ENCODE measurements around the gene DIP2C.

The DIP2C gene

DNA sequence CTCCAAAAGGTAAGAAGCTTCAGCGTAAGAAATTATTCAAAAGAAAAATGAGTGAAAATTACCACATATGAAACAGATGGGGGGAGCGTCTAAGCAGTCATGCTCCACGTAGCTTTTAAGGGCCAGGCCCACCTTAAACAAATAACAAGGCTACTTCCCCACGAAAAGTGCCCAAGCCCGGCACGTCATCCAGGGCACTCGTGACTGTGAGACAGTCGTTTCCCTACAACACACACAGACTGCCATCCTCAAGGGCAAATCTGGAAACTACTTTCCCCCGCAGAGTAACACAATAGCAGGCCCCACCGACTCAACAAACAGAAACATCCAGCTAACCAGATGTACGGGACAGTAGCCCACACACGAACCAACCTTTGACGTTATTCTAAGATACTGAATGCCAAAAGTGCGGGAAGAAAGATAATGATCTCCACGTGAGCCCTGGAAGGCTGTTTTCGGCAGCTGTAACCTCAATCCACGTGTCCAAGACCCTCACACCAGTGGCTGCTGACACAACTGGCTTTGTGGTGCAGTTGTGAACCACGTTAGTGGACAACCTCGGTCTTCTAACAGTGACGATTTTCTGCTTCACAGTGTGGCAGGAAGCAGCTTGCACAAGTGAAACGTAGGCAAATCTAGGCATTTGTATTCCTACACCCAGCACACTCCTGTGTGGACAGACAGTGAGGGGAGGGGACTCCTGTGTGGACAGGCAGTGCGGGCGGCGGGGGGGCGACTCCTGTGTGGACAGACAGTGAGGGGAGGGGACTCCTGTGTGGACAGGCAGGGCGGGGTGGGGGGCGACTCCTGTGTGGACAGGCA is 302.5 kb downstream of the DIP2C start:
- DNase-seq: no peak

- no peak for DNase-seq
Observed at GRCh38 chr10:385571-386300, 303.7 kb downstream of the DIP2C start.

DNA sequence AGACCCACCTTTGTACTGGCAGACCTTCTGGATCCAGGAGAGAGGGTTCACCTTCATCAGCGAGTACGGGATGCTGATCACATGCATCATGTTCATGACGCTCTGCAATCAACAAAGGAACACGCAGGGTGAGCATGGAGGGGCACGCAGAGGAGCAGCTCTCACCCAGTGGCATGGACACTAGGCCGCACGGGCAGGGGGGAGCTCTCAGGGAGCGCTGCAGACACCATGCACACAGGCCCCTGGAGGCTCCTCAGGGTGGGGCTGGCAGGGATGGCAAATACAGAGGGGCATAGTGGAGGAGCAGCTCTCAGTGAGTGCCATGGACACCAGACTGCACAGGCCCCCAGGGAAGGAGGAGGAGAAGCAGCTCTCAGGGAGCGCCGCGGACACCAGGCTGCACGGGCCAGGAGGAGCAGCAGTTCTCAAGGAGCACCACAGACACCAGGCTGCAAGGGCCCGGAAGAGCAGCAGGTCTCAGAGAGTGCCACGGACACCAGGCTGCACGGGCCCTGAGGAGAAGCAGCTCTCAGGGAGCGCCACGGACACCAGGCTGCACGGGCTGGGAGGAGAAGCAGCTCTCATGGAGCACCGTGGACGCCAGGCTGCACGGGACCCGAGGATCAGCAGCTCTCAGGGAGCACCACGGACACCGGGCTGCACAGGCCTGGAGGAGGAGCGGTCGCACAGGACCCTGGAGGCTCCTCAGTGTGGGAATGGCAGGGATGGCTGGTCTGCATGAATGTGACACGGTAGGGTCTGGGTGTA is 304.7 kb downstream of the DIP2C start:
- no peak for DNase-seq

- DNase-seq: no peak
Observed at GRCh38 chr10:383519-383918, 305.9 kb downstream of the DIP2C start.

GRCh38 chr10:381805-382204 is 307.7 kb downstream of the DIP2C start:
- no peak for DNase-seq

DNA sequence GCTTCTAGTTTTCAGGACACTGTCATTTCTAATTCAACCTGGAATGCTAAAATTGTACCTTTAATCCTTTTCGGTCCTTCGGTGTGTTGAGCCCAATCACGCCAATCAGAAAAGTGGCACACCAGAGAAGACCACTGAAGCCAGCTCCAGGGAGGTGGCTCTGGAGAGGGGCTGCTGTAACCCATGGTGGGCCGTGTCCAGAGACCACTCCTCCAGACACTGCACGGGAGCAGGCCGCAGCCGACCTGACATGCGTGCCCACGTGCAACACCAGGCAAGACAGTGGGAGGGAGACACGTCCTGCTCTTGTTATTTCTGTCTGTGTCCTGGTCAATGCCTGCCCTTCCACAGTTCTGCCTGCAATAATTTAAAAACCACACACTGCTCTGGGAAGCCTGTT is 308.1 kb downstream of the DIP2C start:
- no peak for DNase-seq

DNA sequence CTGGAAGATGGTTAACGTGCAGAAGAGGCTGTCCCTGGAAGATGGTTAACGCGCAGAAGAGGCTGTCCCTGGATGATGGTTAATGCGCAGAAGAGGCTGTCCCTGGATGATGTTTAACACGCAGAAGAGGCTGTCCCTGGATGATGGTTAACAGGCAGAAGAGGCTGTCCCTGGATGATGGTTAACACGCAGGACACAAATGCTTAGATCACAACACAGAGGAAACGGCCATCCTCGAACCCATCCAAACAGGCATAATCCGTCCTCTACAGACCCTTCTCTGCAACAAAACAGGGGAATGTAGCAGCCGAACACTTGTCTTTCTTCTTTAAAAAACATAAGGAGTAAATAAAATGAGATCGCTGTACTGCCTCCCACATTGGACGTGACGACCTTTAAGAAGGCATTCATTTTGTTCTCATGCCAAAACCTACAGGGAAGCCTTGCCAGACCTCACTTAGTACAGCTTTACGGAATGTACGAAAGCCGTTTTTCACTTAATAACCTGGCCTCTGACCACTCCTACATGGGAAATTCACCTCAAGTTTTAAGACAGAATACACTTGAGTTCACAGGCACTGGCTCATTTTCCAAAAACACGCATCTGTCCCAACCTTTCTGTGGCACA is 309.0 kb downstream of the DIP2C start:
- DNase-seq: no peak

- DNase-seq: no peak
Observed at GRCh38 chr10:378930-379704, 310.4 kb downstream of the DIP2C start.

- no peak for DNase-seq
Observed at GRCh38 chr10:378230-378929, 311.1 kb downstream of the DIP2C start.

- DNase-seq: no peak
Observed at GRCh38 chr10:377228-377627, 312.2 kb downstream of the DIP2C start.

DNA sequence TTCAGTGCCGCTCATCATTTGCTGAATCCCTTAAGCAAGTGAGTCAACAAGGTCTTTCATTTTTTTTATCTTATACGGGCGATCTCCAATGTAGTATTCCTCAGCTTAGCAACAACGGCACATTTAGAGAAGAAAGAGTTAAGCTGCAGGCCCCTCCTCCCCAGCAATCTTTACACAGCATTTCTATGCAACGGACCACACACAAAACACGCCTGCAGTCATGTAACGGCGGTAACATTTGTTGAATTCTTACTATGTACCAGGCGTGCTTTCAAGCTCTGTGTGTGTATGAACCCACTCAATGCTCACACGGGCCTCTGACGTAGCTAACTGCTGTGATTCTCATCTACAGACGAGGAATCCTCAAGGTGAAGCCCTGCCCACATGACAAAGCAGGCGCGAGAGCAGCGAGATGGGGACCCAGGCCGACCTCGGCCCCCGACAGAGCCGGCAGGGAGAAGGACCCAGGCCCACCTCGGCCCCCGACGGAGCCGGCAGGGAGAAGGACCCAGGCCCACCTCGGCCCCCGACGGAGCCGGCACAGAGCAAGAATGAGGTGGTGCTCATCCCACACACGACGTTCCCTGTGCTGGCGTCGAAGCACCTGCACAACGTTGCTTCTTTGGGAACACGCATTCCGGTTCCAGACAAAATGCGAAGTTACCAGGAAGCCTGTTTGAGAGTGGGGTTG is 313.5 kb downstream of the DIP2C start:
- no peak for DNase-seq

DNA sequence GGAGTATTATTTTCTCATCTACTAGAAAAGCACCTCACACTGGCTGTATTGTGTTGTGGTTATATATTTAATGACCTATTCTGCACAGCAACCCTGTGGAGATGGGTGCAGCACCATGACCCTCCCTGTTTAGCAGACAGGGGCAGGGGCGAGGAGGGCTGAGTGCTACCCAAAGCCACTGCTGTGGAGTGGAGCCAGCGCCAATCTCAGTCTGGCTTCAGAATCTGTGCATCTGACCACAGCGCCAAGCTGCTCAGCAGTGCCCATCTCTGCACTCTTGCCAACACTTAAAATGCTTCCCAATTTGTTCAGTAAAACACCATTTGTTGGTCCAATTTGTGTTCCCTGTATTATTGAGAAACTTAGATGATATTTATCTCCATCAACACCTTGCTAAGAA is 315.1 kb downstream of the DIP2C start:
- no peak for DNase-seq

- DNase-seq: no peak
Observed at GRCh38 chr10:373526-374309, 315.8 kb downstream of the DIP2C start.

DNA sequence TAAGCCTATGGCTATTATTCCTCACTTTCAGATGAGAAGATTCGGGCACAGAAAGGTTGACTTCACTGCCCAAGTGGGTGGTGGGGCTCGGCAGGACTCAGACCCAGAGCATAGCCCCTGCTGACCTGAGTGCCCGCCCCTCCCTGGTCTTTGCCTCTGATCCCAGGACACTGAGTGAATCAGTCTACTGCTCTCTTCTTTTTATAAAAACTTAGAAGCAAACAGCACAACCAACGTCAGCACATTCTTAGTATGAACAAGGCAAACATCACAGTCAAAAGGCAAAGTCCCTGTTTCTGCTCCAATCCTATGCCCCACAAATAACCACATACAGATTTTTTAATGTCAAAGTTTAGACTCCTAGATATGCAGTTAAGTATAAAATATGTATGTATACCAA is 316.5 kb downstream of the DIP2C start:
- DNase-seq: no peak

- no peak for DNase-seq
Observed at GRCh38 chr10:372566-372965, 316.9 kb downstream of the DIP2C start.

DNA sequence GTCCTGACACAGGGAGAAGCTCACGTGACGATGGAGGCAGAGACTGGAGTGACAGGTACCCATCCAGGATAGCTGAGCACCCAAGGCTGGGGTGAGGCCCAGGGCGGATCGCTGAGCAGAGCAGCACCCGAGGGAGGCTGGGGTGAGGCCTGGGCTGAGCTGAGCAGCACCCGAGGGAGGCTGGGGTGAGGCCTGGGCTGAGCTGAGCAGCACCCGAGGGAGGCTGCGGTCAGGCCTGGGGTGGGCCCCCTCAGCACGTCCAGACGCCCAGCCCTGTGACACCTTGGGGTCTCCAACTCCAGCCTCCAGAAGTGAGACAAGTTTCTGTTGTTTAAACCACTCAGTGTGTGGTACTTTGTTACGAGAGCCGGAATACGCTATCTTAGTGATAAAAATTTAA is 318.0 kb downstream of the DIP2C start:
- DNase-seq: no peak

- no peak for DNase-seq
Observed at GRCh38 chr10:370449-370825, 319.0 kb downstream of the DIP2C start.

DNA sequence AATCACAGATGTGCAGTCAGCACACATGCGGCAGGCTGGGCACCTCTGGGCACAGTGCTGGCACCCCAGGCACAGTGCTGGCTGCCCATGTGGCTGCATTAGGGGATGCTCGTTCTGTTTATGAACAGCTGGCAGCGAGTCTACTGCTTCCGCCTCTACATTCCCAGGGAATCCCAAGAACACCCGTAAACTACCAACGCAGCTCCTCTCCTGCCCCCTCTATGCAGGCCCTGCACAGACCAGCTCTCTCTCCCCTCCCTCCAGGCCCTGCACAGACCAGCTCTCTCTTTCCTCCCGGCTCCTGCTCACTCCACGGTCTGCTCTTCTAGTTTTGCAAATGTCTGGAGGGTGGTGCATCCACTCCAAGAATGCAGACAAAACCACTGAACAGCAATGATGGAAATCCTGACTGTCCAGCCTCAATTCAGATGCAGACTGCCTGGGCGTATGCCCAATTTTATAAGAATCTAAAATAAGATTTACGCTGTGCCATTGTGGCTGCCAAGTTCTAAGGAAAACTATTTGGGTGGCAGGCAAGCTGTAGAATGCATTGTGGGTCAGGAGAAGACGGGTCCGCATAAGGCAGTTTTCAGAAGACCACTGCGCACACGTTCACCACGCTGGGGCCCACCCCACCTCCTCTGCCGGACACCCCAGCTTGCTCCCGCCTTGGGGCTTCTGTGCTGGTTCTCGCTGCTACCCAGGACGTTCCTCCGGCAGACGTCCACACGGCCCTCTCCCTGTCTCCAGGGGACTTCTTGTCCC is 319.6 kb downstream of the DIP2C start:
- no peak for DNase-seq

DNA sequence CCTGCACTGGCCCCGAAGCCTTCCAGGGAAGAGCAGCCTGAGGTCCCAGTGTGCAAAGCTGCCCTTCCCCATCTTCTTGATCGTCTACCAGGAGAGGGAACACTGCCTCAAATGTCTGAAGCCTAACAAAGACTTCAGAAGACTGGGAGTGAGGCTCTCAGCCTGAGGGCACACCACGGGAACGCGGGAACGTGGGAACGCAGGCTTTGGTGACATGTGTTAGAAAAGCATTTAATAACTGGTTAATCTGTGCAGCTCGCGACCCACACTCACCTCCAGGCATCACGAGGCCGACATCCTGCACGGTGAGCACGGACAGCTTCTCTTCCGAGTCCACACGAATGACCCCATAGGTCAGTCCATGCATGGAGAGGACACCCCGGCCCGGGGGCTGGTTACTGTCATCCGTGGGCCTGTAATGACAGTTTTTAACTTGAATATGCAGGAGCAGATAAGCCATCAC is 320.2 kb downstream of the DIP2C start:
- DNase-seq: no peak

All from DMS 273 treated with DMSO at 0.1 percent for 48 hours (cell line).